Breast epithelium (tissue), 4 donors: ENCODE results near the gene MSH2. TPM values are rescaled to one million over a fixed set of nuclear protein-coding genes. Genes with fewer than 3 reads are reported as not detected.

Experiments
- DNase-seq, 2 donors: peaks; one replicate each; pipeline ENCODE4 v3.0.0-alpha.2; 2019; ENCODE audit warnings: low spot score in 2 of 2
- H3K27ac ChIP-seq, 2 donors: fragments of 200-600 bp; sonication (generic) in 1 of 2; one replicate each; pipeline ENCODE4 v1.5.1; 2016 to 2019; ENCODE audit warnings: mild to moderate bottlenecking in 1 of 2
- H3K27me3 ChIP-seq, 2 donors: fragments of 200-600 bp; sonication (generic) in 1 of 2; one replicate each; pipeline versions ENCODE4 v1.5.1 to v1.6.0; 2017 to 2019; ENCODE audit warnings: control low read depth in 1 of 2, mild to moderate bottlenecking in 1 of 2
- H3K36me3 ChIP-seq: fragments of 200-600 bp; one replicate; pipeline ENCODE4 v1.5.1; 2019
- H3K4me1 ChIP-seq, 2 donors: fragments of 200-600 bp; sonication (generic); one replicate each; pipeline ENCODE4 v1.5.1; 2016 to 2019; ENCODE audit warnings: control low read depth in 1 of 2
- H3K4me3 ChIP-seq, 3 donors: fragments of 200-600 bp; sonication (generic); 1 replicate in 2 of 3; 2 replicates in 1 of 3; pipeline ENCODE4 v1.5.1; 2016 to 2019; ENCODE audit warnings: mild to moderate bottlenecking in 3 of 3, moderate library complexity in 2 of 3
- H3K9me3 ChIP-seq, 2 donors: fragments of 200-600 bp; sonication (generic) in 1 of 2; one replicate each; pipeline ENCODE4 v1.5.1; 2016 to 2019; ENCODE audit warnings: control low read depth in 1 of 2
- CTCF ChIP-seq, 3 donors: fragments of 450-650 bp; IDR thresholded peaks; one replicate each; pipeline ENCODE4 v1.5.1; 2016 to 2017; ENCODE audit warnings: antibody characterized with exemption in 3 of 3, mild to moderate bottlenecking in 3 of 3, moderate library complexity in 3 of 3
- POLR2A ChIP-seq: fragments of 450-650 bp; IDR thresholded peaks from one replicate; pipeline ENCODE4 v1.6.1; 2016; ENCODE audit warnings: antibody characterized with exemption, mild to moderate bottlenecking, moderate library complexity
- POLR2AphosphoS5 ChIP-seq, 3 donors: sonication (generic); formaldehyde crosslinking; IDR thresholded peaks; one replicate each; pipeline ENCODE4 v1.6.1; 2017; ENCODE audit warnings: antibody characterized with exemption in 3 of 3
- intact Hi-C: fragments of 100-400 bp; cut with DNase I; formaldehyde crosslinking; loops from one replicate; pipeline ENCODE4 v1.15.1; 2023; ENCODE audit warnings: low total_unique reads
- total RNA-seq, 3 donors: library from RNA; depleted of rRNA; stranded (reverse); fragments of >200 nt; gene quantifications; one replicate each; pipeline ENCODE4 v1.1.0, GENCODE V29; 2016

Gene MSH2
- total RNA-seq, 3 donors from 2014 or later: 9.4 to 22.5 (median 16.4) TPM

- Histone ChIP-seq H3K4me1 (peaks cover 0 to 5% of the 10 kb centered on the region in 2 donors), H3K27me3 (no peaks in the 10 kb centered on the region), H3K9me3 (no peaks in the 10 kb centered on the region), H3K27ac (no peak overlapping the region), H3K4me3 (no peak overlapping the region), H3K36me3 (no peaks in the 10 kb centered on the region)
- intact Hi-C loops: no loop called here
- TF ChIP-seq POLR2AphosphoS5 (IDR thresholded peaks at IDR 0.05) (no peak), CTCF (IDR thresholded peaks at IDR 0.05) (no peak), POLR2A (no peak)
- DNase-seq: no peak
Measured at GRCh38 chr2:47525167-47525566, 122.2 kb downstream of the MSH2 start.

- intact Hi-C loops: no loop called here
- H3K9me3 ChIP-seq: no peaks in the 10 kb centered on the region
- DNase-seq: no peak
- H3K4me3 ChIP-seq: no peak overlapping the region
- no peaks in the 10 kb centered on the region for H3K4me1 ChIP-seq
- no peak for TF ChIP-seq POLR2AphosphoS5 (IDR thresholded peaks at IDR 0.05)
- TF ChIP-seq CTCF (IDR thresholded peaks at IDR 0.05): no peak
- no peak for TF ChIP-seq POLR2A
- H3K27ac ChIP-seq: no peak overlapping the region
- H3K27me3 ChIP-seq: no peaks in the 10 kb centered on the region
- H3K36me3 ChIP-seq: no peaks in the 10 kb centered on the region
Measured at GRCh38 chr2:47528455-47528854, 125.5 kb downstream of the MSH2 start.

DNA sequence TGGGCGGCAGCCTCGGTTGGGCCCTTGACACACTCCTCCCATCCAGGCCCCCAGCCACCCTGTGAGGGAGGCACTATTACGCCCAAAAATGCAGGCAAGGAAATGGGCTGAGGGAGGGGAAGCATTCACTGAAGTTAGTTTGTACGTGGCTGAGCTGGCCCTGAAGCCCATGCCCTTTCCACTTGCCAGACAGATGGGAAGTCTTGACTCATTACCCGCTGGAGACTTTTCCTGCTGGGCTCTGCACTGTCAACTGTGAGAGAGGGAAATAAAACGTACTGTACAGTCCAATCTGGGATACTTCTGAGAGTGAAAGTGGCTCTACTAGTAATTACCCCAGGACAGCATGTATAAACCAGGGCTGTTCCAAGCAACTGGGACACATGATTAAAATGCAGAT is 125.9 kb downstream of the MSH2 start:
- Histone ChIP-seq H3K9me3 (no peaks in the 10 kb centered on the region), H3K36me3 (no peaks in the 10 kb centered on the region), H3K4me3 (no peak overlapping the region), H3K4me1 (peaks cover 0 to under 1% of the 10 kb centered on the region in 2 donors), H3K27ac (no peak overlapping the region), H3K27me3 (no peaks in the 10 kb centered on the region)
- intact Hi-C loops: no loop called here
- no peak for DNase-seq
- no peak for TF ChIP-seq POLR2AphosphoS5 (IDR thresholded peaks at IDR 0.05)
- no peak for TF ChIP-seq CTCF (IDR thresholded peaks at IDR 0.05)
- TF ChIP-seq POLR2A: no peak

- intact Hi-C loops: no loop called here
- Histone ChIP-seq H3K27me3 (no peaks in the 10 kb centered on the region), H3K4me1 (peaks cover 0 to 3% of the 10 kb centered on the region in 2 donors), H3K4me3 (no peak overlapping the region), H3K9me3 (no peaks in the 10 kb centered on the region), H3K27ac (no peak overlapping the region), H3K36me3 (no peaks in the 10 kb centered on the region)
- no peak for DNase-seq
- TF ChIP-seq CTCF (IDR thresholded peaks at IDR 0.05) (no peak), POLR2A (no peak), POLR2AphosphoS5 (IDR thresholded peaks at IDR 0.05) (no peak)
Measured at GRCh38 chr2:47530105-47530760, 127.3 kb downstream of the MSH2 start.

- no peaks in the 10 kb centered on the region for H3K27me3 ChIP-seq
- DNase-seq: no peak
- TF ChIP-seq POLR2A (no peak), CTCF (IDR thresholded peaks at IDR 0.05) (no peak), POLR2AphosphoS5 (IDR thresholded peaks at IDR 0.05) (no peak)
- H3K36me3 ChIP-seq: no peaks in the 10 kb centered on the region
- H3K4me1 ChIP-seq: peaks cover 0 to 3% of the 10 kb centered on the region in 2 donors
- H3K4me3 ChIP-seq: no peak overlapping the region
- intact Hi-C loops: no loop called here
- H3K9me3 ChIP-seq: no peaks in the 10 kb centered on the region
- H3K27ac ChIP-seq: no peak overlapping the region
Measured at GRCh38 chr2:47531378-47532042, 128.6 kb downstream of the MSH2 start.
